ENCODE measurements around the gene THOC6. TPM values are rescaled to one million over a fixed set of nuclear protein-coding genes. Genes with fewer than 3 reads are reported as not detected.

THOC6 gene
- total and polyA plus RNA-seq, 9 of the 15 experiments (the other 6 are each of a cell fraction or from before 2014, with no cell fraction given), result 2.5 to 65.4 (median 42.3) TPM

GRCh38 chr16:3058139-3059030 lies 34.5 kb downstream of the THOC6 start (continued):
- TF ChIP-seq ZKSCAN8 (CRISPR knock-in tag; IDR thresholded peaks at IDR 0.05) (no peak), ZBTB33 (CRISPR knock-in tag; IDR thresholded peaks at IDR 0.05) (peak; percentile 55; the same call in 1 of the 2 replicates), SOX6 (IDR thresholded peaks at IDR 0.05) (no peak), ESRRA (IDR thresholded peaks at IDR 0.05; ENCODE audit: borderline replicate concordance, low read depth) (no peak), ZNF589 (CRISPR knock-in tag; IDR thresholded peaks at IDR 0.05; ENCODE audit: low read depth) (no peak), ZNF347 (CRISPR knock-in tag; IDR thresholded peaks at IDR 0.05; ENCODE audit: low read depth) (no peak), ZNF282 (CRISPR knock-in tag; IDR thresholded peaks at IDR 0.05) (no peak), PHF8 (IDR thresholded peaks at IDR 0.05; ENCODE audit: borderline replicate concordance, low read length) (no peak), ILK (tag; IDR thresholded peaks at IDR 0.05; ENCODE audit: borderline replicate concordance, low read depth) (no peak), EP400 (IDR thresholded peaks at IDR 0.05) (no peak), YY1 (IDR thresholded peaks at IDR 0.05; ENCODE audit: borderline replicate concordance in 1 of 3, control insufficient read depth in 1 of 3, extremely low read depth in 1 of 3, insufficient read depth in 3 of 3, insufficient read length in 1 of 3, insufficient replicate concordance in 2 of 3, low read depth in 1 of 3, low read length in 2 of 3) (peak in 1 of 3 experiments; percentile 5), HEY1 (CRISPR knock-in tag; IDR thresholded peaks at IDR 0.05; ENCODE audit: borderline replicate concordance) (no peak), ZNF124 (CRISPR knock-in tag; IDR thresholded peaks at IDR 0.05) (no peak), RB1 (IDR thresholded peaks at IDR 0.05; ENCODE audit: low read depth) (0 out of 2 replicates have a peak, but pooled peaks have one; percentile 16)
- TF ChIP-seq, protein P1, sequence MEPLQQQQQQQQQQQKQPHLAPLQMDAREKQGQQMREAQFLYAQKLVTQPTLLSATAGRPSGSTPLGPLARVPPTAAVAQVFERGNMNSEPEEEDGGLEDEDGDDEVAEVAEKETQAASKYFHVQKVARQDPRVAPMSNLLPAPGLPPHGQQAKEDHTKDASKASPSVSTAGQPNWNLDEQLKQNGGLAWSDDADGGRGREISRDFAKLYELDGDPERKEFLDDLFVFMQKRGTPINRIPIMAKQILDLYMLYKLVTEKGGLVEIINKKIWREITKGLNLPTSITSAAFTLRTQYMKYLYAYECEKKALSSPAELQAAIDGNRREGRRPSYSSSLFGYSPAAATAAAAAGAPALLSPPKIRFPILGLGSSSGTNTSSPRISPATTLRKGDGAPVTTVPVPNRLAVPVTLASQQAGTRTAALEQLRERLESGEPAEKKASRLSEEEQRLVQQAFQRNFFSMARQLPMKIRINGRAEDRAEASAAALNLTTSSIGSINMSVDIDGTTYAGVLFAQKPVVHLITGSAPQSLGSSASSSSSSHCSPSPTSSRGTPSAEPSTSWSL (CRISPR knock-in tag; IDR thresholded peaks at IDR 0.05; ENCODE audit: borderline replicate concordance), result no peak
- TF ChIP-seq, protein P2, sequence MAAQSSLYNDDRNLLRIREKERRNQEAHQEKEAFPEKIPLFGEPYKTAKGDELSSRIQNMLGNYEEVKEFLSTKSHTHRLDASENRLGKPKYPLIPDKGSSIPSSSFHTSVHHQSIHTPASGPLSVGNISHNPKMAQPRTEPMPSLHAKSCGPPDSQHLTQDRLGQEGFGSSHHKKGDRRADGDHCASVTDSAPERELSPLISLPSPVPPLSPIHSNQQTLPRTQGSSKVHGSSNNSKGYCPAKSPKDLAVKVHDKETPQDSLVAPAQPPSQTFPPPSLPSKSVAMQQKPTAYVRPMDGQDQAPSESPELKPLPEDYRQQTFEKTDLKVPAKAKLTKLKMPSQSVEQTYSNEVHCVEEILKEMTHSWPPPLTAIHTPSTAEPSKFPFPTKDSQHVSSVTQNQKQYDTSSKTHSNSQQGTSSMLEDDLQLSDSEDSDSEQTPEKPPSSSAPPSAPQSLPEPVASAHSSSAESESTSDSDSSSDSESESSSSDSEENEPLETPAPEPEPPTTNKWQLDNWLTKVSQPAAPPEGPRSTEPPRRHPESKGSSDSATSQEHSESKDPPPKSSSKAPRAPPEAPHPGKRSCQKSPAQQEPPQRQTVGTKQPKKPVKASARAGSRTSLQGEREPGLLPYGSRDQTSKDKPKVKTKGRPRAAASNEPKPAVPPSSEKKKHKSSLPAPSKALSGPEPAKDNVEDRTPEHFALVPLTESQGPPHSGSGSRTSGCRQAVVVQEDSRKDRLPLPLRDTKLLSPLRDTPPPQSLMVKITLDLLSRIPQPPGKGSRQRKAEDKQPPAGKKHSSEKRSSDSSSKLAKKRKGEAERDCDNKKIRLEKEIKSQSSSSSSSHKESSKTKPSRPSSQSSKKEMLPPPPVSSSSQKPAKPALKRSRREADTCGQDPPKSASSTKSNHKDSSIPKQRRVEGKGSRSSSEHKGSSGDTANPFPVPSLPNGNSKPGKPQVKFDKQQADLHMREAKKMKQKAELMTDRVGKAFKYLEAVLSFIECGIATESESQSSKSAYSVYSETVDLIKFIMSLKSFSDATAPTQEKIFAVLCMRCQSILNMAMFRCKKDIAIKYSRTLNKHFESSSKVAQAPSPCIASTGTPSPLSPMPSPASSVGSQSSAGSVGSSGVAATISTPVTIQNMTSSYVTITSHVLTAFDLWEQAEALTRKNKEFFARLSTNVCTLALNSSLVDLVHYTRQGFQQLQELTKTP (IDR thresholded peaks at IDR 0.05; ENCODE audit: low read depth in 1 of 2, partially characterized antibody in 2 of 2), result no peak

All from K562 (cell line).